HG03025 (cell line): ENCODE data around the gene ZNF236.

Experiments
- ATAC-seq: cut with Tn5 transposase; IDR thresholded peaks from one replicate; pipeline ENCODE4 v1.9.1; 2021; ENCODE audit warnings: mild to moderate bottlenecking, moderate library complexity; ENCODE audit not compliant: unreplicated experiment, low FRiP score

ZNF236 gene

GRCh38 chr18:77000527-77000926 is 178.2 kb downstream of the ZNF236 start:
- no peak for ATAC-seq

- no peak for ATAC-seq
These were observed 178.7 kb downstream of the ZNF236 start for GRCh38 chr18:77001041-77001440.

- no peak for ATAC-seq
These were observed 179.6 kb downstream of the ZNF236 start for GRCh38 chr18:77001979-77002378.

DNA sequence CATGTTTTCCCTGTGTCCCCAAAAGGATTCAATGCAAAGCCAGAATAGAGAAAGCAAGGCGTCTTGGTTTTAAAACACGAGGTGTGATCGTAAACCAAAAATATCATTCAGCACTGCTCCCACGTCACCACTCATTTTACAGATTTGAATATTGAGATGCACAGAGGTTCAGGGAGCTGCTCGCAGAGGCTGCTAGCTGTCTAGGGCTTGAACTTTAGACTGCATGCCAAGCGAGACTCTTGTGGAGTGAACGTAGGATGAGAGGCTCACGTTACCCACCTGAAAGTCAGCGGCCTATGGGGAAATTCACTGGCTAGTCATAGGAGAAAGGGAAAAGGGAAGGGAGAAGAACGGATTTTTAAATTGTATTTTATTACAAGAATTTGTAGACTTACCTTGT is 180.1 kb downstream of the ZNF236 start:
- ATAC-seq, result no peak

GRCh38 chr18:77003316-77003715 is 181.0 kb downstream of the ZNF236 start:
- no peak for ATAC-seq

DNA sequence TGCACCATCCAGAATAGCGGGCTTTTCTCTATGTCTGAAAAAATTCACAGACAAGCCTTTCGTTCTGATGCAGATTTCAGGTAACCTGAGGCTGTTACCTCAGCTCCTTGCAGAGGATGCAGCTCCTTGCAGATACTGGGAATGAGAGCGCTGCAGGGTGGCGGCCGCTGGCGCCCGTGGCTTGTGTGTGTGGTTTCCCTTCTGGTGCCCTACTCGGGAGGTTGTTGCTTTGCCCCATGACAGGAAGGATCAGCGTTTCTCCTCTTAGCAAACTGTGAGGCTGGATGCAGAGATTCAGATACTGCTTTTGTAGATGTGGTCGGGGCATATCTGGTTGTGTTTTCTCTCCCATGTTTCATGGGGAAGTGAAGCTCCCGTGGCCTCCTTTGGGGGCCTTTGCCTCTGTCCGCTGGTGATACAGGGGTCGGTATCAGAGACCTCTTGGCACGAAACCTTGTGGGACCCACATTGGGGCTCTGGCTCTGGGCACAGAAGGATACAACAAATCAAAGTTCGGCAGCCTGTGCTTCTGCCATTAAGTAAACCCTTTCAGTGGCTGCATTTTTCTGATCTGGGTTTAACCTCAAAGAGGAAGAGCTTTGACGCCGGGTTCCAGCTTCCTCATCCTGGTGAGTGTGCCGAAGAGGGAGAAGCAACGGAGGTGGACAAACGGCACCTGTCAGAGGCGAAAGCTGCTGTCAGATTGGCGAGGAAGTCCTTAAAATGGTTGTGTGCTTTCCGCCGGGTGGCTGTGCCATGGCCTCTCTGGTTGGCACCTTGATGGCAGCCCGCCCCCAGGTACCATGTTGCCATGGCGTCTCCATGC is 182.4 kb downstream of the ZNF236 start:
- ATAC-seq, result no peak

DNA sequence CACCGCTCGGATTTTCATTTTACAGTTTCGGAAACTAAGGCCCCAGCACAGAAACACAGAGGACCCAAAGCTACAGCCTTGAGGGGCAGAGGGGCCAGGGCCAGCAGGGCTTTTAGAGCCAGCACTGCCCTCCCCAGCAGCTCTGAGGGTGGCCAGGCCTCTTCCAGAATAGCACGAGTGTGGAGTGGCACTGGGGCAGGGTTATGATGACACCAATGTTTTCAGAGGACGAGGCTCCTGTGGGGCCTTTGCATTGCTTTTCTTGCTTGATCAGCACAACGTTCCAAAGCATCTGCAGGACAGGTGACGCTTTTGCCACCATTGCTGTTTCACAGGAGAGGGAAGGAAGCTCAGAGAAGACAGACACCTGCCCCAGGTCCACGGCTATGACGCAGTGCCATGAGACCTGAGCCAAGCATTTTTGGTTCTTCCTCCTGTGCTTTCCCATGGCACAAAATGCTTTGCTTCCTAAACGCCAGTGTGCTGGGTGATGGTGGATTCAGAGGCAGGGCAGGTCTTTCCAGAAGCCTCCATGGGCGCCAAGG is 183.4 kb downstream of the ZNF236 start:
- ATAC-seq, result no peak

DNA sequence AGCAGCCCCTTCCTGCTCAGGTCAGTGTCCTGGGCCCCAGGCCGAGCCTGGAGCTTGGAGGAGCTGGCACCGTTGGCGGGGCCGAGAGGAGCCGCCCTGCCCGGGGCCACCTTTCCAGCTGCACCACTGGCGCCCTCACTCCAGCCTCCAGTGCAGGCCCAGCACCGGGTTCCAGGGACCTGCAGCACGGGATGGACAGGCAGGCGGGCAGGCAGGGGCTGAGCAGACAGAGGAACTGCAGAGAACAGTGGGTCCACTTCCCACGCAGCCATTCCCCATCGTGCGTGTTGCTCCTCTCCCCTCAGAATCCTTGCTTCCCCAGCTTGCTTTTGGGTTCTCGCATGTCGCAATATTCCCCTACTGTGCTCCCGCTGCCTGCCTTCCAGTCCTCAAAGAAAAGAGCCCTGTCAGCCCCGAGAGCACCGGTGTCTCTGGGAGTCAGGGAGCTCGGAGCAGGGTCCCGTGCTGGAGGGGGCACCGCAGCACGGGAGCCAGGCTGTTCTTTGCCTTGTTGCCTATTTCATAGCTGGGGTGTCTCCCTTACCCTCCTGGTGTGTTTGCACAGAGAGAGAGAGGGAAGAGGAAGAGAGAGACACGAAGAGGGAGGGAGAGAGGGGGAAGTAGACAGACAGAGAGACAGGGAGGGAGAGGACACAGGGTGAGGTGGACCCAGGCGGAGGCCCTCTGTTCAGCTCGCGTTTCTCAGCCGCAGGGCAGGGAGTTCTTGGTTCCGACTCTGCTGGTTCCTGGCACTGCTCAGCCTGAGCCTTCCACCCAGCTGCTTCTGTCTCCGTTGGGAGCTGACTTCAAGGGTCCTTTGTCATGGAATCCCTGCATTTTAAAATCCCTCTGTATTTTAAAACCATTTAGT is 184.2 kb downstream of the ZNF236 start:
- ATAC-seq, result no peak

- ATAC-seq, result no peak
These were observed 184.9 kb downstream of the ZNF236 start for GRCh38 chr18:77007251-77007650.

DNA sequence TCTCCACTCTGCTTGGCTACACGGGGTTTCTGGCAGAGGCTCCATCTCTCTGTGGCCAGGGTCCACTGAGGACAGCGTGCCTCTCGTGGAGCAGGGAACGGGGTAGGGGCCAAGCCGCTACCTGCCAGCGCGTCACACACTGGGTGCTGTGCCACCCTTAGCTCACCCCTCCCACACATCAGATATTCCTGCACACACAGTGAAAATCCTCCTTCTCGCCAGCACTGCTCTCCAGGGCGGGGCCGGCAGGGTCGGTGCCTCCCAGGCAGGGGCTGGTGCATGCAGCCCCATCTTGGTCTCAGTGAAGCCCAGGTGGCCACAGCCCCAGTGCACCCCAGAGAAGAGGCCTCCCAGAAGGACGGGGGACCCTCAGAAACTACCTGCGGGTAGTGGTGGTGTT is 185.6 kb downstream of the ZNF236 start:
- no peak for ATAC-seq

DNA sequence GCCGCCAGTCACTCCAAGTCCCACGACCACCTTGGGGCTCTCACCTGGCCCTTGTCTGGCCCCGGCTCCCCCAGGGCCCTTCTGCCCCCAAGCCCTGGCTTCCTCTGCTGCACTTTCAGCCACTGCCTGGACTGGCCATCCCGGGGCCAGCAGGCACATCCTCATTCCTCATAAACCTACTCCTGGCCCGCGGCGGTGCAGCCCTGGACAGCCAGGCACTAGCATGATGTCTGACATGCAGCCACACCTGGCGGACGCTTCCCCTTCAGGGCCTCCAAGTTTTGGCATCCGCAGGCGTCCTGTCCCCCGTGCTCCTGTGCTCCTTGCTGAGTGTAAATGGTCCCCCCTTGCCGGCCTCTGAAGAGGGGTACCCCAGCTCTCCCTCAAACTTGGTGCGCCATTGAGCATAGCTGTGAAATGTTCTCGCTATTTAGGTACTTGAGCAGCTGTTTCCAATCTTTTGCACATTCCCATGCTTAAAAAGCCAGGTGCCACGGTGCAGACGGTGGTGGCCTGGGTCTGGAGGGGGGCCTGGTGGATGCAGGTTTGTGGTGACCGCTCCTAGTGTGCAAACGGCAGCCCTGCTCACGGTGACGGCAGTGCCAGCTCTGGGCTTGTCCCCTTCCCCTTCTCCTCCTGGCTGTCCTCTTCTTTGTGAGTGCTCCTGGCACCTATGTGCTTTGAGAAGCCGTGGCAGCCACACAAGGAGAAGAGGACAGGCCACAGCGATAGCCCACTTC is 186.4 kb downstream of the ZNF236 start:
- no peak for ATAC-seq

DNA sequence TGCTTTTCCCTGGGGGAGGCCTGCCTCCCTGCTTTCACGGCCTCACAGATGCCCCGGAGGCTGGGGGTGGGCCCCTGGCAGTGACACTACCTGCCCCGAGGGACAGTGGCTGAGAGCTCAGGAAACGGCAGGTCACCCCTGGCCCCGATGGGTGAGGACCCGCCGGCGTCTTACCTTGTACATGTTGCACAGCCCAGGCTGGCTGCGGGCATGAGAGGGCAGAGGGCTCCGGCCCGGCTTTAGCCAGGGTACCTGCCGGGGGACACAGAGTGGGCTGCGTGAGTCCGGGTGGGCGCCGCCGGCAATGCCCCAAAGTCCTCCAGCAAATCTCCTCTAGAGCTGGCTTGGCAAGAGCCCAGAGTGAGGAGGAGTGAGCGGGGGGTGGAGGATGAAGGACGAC is 187.3 kb downstream of the ZNF236 start:
- ATAC-seq, result no peak

DNA sequence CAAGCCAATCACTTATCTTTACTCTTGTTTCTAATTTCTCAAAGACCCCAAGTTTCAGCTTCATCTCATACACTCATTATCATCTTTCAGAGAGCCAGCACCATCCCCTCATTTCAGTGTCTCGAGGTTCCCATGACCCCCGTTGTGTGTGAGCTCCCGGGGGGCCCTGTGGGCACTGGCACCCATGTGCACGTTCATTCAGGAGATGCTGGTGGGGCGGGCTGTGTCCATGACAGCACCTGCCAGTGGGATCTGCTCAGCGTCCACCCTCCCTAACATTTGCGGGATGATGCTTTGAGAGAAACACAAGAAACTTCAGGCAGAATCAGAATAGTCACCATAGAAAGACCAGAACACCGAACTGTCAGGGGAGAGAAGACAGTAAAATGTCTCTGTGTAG is 189.8 kb downstream of the ZNF236 start:
- no peak for ATAC-seq

DNA sequence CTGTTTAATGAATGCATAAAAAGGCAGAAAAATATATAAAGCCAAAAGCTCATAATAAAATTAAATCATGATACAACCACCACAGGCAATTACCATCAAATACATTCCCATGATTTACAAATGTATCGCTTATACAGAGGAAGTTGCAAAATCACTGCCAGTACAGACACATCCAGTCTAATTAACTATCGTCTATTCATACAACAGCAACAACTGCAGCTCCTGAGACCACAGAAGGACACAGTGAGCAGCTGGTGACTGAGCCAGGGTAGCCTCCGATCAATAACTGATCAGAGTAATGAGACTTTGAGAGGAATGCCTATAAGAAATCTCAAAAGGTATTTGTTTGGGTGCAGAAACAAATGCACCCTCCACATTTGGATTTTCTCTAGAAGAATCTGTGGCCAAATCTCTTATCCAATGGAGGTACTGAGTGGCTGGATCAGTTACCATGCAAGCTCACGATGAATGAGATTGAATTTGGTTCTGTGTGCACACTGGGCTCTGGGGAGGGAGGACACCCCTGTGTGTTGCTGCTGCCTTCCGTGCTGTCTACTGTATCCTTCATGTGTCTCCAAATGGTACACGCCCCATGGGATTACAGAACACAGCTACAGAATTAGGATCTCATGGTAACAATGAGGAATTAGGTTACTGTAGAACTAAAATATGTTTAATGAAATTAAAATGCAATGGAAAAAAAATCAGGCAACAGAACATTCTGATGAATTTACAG is 190.6 kb downstream of the ZNF236 start:
- ATAC-seq, result no peak

DNA sequence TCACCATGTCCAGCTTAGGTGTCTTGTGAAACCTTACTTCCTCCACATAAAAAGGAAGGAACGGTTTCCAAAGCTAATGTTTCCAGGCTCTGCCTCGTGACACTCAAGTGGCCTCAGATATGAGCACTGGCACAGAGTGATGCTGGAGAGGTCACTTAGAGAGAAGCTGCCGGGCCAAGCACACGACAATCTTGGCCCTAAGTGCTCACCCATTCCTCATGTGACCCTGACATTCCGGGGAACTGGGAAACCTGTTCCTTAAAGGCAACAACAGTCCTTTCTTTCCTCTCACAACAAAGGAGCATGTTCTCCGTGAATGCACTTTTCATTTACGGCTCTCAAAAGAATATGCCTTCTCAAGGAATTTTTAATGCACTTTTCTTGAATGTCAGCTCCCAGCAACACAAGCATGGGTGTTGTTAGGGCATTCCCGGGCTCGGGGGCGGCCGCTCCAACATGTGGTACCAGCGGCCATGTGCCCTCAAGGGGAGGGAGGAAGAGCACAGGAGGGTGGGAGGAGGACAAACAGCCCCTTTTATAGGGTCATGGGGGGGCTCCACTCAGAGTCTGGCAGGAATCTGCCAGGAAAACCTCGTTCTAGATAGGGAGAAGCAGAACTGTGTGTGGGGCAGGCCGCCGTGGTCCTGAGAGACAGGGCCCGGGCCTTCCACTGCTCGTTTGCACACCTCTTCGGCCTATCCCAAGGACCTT is 191.6 kb downstream of the ZNF236 start:
- ATAC-seq, result no peak

DNA sequence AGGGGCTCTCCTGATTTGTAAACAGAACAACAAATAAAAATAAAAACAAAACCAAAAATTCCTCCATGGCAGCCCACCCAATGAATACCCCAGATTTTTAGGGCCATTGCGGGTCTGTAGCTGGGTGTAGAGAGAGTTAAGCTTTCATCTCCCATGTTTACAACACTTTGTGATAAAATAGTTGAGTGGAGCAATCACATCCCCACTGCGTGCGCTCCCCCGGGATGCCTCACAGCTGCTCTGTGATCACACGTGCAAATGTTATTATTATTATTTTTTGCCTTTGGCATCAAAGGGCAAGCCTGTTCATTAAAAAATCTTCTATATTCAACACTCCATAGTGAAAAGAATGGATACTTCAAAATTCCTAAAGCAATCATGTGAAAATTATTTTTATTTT is 192.2 kb downstream of the ZNF236 start:
- ATAC-seq, result no peak

GRCh38 chr18:77015169-77015568 is 192.8 kb downstream of the ZNF236 start:
- ATAC-seq, result no peak

- ATAC-seq, result no peak
These were observed 193.7 kb downstream of the ZNF236 start for GRCh38 chr18:77015771-77016710.
